ENCODE data around the gene HPGDS. TPM values are rescaled to one million over a fixed set of nuclear protein-coding genes. Genes with fewer than 3 reads are reported as not detected.

Gene HPGDS
- polyA plus RNA-seq, 4 donors, result 2.5 to 9.5 (median 4.7) TPM

- H3K36me3 ChIP-seq (ENCODE audit: control insufficient read depth in 3 of 3, insufficient read depth in 2 of 3, low read depth in 1 of 3, low read length in 3 of 3), result peaks cover 2 to 4% (median 3%) of the 10 kb centered on the region in 3 donors
- no peak overlapping the region for H3K27ac ChIP-seq (ENCODE audit: low read depth in 1 of 3, low read length in 2 of 3)
- no peaks in the 10 kb centered on the region for H3K4me1 ChIP-seq (ENCODE audit: control insufficient read depth in 3 of 3, insufficient read depth in 2 of 3, low read depth in 1 of 3, low read length in 2 of 3)
- no peaks in the 10 kb centered on the region for H3K27me3 ChIP-seq (ENCODE audit: control insufficient read depth in 3 of 3, insufficient read depth in 3 of 3, low read length in 3 of 3)
- DNase-seq (no peak), FAIRE-seq (no peak)
- 91 to 93% (median 93%) methylated on average over 3 of the region's 3 CpGs for WGBS, 3 donors
- no peaks in the 10 kb centered on the region for H3K9me3 ChIP-seq (ENCODE audit: control insufficient read depth in 2 of 2, insufficient read depth in 1 of 2, low read depth in 1 of 2, low read length in 1 of 2)
- no peak overlapping the region for H3K4me3 ChIP-seq (ENCODE audit: low read depth in 1 of 3, low read length in 3 of 3)
Observed at GRCh38 chr4:94253036-94253435, 89.6 kb downstream of the HPGDS start.

- no peak for FAIRE-seq
- no peak for DNase-seq
- Histone ChIP-seq H3K4me3 (ENCODE audit: low read depth in 1 of 3, low read length in 3 of 3) (no peak overlapping the region), H3K36me3 (ENCODE audit: control insufficient read depth in 3 of 3, insufficient read depth in 2 of 3, low read depth in 1 of 3, low read length in 3 of 3) (peaks cover 2 to 4% (median 3%) of the 10 kb centered on the region in 3 donors), H3K27me3 (ENCODE audit: control insufficient read depth in 3 of 3, insufficient read depth in 3 of 3, low read length in 3 of 3) (no peaks in the 10 kb centered on the region), H3K27ac (ENCODE audit: low read depth in 1 of 3, low read length in 2 of 3) (no peak overlapping the region), H3K9me3 (ENCODE audit: control insufficient read depth in 2 of 2, insufficient read depth in 1 of 2, low read depth in 1 of 2, low read length in 1 of 2) (no peaks in the 10 kb centered on the region), H3K4me1 (ENCODE audit: control insufficient read depth in 3 of 3, insufficient read depth in 2 of 3, low read depth in 1 of 3, low read length in 2 of 3) (no peaks in the 10 kb centered on the region)
Observed at GRCh38 chr4:94251094-94251493, 91.5 kb downstream of the HPGDS start.

Other genes with a start within 250 kb of the HPGDS start
- 10 to 100 TPM in 2 of 4 donors, 1 to 10 TPM in 2; 5.4 to 30.3 (median 8.8) TPM for gene SMARCAD1, start 135.0 kb downstream of the HPGDS start, polyA plus RNA-seq
- gene PDLIM5, start 109.1 kb upstream of the HPGDS start, polyA plus RNA-seq, result 100 to 1,000 TPM in 1 of 4 donors, 10 to 100 TPM in 3; 26.6 to 106 (median 61.5) TPM